Activated gamma-delta T cell treated with Interleukin-2 at 50 U/mL for 16 hours (primary cell): Measurements from ENCODE around the gene PLTP.
"Not testable (repeated sequence)": the region's sequence is repeated elsewhere in the genome, so short reads cannot be mapped to it uniquely, and the experiment has no call there.

Source experiments
- DNase-seq: peaks from one replicate; pipeline ENCODE4 v3.0.0-alpha.2; 2020

Gene PLTP

DNA sequence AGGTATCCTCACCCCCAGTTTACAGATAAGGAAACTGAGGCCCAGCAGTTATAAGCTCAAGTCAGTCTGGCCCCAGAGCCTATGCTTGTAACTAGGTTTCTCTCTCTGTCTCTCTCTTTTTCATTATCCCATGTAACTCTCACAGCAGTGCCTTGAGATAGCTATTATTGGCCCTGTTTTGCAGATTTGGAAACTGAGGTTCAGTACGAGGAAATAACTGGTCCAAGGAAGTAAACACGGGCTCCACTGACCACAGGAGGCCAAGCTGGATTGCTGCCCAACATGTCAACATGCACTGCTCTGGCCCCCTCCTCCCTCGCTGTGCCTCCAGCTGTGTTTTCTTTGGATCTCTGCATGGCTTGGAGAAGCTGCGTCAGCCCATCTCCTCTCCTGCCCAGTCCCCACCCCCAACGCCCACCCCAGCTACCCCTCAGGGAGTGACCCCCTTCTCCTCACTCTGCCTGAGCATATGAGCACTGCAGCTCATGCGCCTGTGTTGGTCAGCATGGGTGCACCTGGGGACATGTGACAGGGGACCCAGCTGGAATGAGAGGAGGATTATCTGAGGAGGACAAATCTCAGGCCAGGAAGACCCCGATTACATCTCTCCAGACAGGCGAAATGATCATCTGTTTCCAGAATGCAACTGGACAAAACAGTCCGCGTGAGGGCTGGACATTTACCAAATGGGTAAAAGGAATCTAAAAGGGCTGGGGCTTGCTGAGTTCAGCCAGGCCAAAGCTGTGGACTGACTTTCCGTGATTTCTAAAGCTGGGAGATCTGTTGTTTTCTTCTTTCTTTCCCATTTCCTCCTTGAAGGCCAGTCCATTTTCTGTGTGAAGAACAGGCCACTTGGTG, 7.8 kb upstream of the PLTP start:
- DNase-seq, result no peak

DNA sequence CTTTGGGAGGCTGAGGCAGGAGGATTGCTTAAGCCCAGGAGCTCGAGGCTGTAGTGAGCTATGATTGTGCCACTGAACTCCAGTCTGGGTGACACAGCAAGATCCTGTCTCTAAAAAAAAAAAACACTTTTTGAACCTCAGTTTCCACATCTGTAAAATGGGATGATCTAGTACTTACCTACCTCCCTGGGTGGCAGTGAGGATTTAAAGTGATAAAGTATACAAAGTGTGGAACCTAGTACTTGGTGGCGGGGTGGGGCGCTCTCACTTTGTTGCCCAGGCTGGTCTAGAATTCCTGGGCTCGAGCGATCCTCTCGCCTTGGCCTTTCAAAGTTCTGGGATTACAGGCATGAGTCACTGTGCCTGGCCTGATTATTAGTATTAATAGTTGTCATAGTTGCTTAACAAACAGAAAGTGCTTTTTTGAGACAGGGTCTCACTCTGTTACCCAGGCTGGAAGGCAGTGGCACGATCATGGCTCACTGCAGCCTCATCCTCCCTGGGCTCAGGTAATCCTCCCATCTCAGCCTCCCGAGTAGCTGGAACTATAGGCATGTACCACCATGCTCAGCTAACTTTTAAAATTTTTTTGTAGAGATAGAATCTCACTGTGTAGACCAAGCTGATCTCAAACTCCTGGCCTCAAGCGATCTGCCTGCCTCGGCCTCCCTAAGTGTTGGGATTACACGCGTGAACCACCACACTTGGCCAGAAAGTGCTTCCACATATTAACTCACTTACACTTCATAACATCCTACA, 7.0 kb upstream of the PLTP start:
- no peak for DNase-seq

DNA sequence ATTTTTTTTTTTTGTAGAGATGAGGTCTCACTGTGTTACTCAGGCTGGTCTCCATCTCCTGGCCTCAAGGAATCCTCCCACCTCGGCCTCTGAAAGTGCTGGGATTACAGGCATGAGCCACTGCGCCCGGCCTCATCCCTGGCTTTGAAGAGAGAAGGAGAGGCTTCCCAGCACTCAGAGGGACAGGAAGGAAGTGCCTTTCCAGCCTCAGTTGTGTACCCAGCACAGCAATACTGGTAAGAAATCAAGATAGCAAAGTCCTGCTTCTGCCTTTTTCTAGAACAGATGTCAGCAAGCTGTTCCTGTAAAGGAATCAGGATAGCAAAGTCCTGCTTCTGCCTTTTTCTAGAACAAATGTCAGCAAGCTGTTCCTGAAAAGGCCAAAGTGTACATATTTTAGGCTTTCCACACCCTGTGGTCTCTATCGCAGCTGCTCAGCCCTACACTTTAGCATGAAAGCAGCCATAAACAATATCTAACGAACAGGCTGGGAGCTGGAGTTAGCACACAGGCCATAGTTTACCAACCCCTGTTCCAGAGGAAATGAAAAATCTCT, 6.3 kb upstream of the PLTP start:
- DNase-seq, result no peak

DNA sequence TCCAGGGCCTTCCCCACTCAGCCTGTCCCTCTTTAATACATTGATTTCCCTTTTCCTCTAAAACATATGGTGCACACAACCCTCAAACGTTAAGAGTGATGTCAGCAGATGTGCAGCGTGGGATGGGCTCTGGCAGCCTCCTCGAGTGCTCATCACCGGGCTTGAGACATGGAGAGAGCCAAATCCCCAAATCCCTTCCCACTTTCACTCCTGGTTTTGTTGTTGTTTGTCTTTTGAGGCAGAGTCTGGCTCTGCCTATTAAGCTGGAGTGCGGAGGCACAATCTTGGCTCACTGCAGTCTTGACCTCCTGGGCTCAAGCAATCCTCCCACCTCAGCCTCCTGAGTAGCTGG, 5.8 kb upstream of the PLTP start:
- no peak for DNase-seq

DNA sequence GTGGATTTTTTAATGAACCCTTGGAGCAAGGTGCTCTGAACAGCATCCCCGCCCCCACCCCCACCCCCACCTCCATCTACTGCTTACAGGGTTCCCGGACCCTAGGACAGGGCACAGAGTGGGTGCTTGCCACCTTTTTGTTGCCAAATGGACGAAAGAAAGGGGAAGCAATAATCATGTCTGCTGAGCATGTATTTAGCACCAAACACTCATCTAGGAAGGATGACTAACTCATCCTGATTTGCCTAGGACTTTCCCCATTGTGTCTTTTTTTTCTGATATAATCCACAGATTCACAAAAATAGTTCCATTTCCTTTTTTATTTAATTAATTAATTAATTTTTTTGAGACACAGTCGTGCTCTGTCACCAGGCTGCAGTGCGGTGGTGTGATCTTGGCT, 1.2 kb upstream of the PLTP start:
- DNase-seq, result no peak

DNA sequence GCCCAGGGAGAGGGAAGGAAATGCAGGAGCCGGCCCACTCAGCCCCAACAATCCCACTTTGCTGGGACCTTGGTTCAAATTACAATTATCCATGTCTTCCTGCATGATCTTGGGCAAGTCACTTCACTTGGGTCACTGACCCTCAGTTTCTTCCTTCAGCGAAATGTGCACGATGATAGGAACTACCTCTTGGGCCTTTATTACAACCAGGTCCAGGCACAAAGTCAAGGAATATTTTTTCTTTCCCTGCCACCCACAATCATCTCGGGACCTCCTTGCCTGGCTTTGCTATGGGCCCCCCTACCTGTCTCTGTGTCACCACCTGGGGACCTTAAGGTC, 358 bp upstream of the PLTP start:
- DNase-seq, result no peak

DNA sequence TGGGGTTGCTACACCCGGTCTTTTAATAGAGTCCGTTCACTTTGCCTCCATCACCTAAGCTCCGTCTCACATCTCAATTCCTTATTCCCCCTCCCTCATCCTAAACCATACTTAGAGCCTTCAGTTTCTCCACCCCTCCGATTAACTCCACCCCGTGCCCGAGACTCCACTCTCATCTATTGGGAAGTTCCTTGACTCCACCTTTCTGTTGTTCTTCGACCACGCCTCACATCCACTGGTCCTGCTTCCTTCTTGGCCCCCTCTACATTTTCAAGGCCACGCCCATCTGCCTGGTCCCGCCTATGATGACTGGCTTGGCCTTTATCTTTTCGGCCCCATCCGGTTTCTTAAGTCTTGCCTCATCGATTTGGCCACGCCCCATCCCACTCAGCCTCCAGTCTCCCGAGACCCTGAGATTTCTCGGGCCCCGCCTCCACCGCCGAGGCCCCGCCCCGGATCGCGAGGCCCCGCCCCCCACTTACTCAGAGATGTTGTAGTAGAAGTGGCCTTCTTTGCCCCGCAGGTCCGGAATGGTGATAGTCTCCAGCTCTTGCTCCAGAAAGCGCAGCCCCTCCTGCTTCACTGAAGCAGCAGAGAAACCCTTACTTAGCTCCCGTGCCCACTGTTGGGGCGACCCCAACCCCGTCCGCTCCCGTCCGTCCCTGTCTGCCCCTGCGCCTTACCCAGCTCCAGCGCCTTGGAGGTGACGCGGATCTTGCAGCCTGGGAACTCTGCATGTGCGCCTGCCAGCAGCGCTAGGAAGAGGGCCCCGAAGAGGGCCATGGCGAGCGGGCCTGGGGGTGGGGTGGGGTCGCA, 1.1 kb downstream of the PLTP start:
- peak; percentile 88 for DNase-seq

DNA sequence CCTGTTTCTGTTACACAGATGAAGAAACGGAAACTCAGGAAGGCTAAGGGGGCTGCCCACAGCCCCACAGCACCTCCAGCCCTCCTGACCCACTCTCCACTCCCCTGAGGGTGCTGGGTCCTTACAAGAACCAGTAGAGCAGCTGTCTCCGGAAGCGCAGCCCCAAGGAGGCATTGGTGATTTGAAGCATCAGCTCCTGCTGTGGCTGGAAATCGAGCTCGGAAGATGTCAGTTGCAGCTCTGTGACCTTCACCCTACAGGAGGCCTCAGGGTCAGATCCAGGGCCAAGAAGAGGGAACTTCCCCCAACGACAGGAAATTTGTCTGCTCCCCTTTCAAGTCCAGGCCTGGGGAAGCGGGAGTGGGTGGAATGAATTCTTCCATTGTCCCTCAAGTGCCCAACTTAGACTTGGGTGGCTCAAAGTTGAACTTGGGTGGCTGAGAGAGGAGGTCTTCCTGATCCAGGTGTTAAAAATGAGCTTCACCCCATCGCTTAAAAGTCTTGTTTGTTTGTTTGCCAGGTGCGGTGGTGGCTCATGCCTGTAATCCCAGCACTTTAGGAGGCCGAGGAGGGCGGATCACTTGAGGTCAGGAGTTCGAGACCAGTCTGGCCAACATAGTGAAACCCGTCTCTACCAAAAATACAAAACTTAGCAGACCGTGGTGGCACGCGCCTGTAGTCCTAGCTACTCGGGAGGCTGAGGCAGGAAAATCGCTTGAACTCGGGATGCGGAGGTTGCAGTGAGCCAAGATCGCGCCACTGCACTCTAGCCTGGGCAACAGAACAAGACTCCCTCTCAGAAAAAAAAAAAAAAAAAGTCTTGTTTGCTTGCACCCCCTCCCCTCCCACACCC, 1.9 kb downstream of the PLTP start:
- no peak for DNase-seq

DNA sequence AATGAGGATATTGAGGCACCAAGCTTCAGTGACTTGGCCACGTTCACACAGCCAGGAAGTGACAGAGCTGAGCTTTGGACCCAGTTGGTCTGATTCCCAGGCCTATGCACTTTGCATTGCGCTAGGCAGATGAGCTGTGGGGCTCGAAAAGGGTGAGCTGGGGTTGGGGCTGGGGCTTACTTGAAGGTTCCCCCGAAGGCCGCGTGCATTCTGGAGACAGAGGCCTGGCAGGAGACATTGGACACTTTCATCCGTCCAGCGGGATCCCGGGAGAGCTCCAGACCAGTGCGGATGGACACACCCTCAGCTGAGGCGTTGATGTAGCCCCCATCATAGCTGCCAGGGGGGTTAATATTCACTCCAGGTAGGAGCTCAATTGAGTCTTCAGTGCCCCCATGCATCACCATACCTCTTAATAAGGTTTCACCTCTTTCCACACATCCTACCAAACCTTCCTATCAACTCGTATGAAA, 2.6 kb downstream of the PLTP start:
- DNase-seq, result no peak

DNA sequence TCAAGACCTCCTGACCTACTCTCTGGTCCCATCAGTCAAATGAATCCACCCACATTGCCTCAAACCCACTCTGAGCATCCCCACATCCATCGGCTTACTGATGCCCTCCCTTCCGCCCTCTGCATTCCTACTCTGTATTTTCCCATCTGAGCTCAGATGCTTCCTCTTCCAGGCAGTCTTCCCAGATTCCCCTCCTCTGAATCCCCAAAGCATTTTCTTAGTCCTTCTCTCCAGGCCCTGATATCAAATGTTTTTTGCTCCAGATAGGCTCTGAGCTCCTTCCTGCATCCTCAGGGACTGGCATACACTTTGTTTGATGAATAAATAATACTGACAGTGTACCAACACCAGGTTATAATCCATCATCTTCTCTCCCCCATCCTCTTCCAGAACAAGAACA, 3.9 kb downstream of the PLTP start:
- no peak for DNase-seq

DNA sequence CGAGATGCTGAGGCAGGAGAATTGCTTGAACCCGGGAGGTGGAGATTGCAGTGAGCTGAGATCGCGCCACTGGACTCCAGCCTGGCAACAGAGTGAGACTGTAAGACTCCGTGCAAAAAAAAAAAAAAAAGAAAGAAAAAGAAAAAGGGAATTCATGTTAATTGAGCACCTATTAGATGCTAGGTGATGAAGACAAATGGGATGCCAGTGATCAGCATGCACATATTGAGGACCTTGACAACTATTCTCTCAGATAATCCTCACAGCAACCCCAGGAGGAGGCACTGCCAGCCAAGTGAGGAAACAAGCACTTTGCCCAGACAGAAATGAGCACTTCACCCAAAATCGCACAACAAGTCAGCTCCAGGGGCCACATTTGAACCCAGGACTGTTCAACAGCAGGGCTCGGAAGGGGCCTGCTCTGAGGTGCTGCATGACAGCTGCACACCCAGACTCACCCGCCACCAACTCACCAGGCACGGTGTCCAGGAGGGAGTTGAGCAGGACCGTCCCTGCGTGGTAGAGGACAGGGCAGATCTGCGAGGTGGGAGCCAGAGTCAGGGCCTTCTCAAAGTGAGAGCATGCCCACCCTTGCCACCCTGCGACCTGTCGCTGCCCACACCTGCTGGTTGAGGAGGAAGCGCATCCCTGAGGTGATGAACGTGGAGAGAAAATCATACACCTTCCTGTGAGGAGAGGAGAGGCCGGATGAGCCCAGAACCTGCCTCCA, 4.6 kb downstream of the PLTP start:
- no peak for DNase-seq

DNA sequence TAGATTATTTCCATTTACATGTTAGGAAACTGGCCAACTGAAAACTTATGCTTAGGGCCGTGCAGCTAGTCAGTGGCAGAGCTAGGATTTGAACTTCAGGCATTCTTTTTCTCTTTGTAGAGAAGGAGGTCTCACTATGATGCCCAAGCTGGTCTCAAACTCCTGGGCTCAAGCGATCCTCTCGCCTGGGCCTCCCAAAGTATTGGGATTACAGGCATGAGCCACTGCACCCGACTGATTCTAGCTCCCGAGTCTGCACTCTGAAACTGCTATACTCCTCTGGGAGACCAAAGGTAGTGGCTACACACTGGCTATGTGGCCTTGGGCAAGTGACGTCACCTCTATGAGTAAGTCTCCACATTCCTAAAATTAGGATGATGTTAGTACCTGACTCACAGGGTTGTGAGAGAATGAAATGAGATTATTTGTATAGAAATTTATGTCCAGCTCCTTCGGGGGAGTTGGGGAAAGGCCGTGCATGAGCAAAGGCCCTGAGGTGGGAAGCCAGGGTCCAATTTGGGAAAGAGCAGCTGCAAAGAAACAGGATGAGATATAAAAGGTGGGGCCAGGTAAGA, 6.4 kb downstream of the PLTP start:
- DNase-seq, result no peak

DNA sequence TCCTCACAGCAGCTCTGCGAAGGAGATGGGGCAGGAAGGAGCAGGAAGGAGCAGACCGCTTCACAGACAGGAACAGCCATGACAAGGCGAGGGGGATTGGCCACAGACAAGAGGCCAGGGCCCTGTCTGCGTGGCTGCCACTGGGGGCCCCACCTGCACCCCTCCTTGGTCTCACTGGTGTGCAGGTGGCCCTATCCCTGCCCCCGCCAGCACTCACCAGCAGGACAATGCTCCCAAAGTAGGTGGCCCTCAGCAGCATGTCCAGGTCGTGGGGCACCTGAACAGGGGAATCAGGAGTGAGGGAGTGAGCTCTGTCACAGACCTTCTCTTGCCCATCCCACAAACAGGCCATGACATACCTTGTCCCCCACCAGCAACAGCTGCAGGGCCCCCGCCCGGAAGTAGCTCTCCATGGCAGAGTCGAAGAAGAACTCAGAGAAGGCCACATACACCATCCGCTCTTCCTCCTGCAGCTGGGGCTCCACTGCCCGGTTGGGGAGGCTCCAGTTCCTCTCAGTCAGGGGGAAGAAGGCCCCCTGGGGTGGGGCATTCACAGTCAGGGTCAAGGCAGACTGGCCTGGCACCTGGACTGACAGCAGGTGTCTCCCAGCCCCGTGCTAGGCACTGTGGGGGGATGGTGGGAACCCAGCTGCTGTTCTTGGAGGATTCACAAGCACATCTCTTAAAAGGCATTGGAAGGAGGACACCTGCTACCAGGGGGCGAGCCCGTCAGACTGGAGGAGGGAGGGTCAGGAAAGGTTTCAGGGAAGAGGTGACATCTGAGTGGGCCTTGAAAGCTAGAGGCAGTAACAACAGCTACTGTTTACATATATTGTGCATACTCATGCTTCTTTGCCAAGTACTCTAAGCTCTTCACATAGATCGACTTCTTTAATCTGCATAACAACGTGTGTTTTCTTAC, 7.1 kb downstream of the PLTP start:
- DNase-seq, result no peak

DNA sequence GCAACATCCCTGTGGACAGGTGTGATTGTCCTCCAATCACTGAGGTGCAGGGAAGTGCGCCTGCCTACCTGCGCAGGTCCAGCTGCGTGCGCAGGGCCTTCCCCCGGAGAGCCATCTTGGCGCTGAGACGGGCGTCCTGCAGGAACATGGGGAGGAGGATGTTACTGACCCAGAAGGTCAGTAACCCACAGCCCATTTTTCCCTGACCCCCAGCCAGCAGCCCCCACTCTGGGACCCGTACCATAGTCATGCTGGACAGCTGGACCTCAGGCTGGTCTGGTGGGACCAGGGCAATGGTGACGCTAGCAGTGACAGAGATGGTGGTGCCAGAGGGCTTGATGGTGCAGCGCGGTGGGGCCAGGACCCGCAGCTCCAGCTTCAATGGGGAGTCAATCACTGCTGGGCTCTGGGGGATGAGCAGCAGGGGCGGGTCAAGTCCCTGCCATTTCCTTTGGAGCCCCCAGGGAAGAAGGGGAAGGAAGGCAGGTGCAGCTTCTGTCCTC, 9.7 kb downstream of the PLTP start:
- no peak for DNase-seq

DNA sequence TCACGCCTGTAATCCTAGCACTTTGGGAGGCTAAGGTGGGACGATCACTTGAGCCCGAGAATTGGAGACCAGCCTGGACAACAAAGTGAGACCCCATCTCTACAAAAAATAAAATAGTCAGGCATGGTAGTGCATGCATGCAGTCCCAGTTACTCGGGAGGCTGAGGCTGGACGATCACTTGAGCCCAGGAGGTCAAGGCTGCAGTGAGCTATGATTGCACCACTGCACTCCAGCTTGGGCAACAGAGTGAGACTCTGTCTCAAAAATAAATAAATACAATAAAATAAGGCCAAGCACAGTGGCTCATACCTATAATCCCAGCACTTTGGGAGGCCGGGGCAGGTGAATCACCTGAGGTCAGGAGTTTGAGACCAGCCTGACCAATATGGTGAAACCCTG, 10.6 kb downstream of the PLTP start:
- DNase-seq, result not testable (repeated sequence)

DNA sequence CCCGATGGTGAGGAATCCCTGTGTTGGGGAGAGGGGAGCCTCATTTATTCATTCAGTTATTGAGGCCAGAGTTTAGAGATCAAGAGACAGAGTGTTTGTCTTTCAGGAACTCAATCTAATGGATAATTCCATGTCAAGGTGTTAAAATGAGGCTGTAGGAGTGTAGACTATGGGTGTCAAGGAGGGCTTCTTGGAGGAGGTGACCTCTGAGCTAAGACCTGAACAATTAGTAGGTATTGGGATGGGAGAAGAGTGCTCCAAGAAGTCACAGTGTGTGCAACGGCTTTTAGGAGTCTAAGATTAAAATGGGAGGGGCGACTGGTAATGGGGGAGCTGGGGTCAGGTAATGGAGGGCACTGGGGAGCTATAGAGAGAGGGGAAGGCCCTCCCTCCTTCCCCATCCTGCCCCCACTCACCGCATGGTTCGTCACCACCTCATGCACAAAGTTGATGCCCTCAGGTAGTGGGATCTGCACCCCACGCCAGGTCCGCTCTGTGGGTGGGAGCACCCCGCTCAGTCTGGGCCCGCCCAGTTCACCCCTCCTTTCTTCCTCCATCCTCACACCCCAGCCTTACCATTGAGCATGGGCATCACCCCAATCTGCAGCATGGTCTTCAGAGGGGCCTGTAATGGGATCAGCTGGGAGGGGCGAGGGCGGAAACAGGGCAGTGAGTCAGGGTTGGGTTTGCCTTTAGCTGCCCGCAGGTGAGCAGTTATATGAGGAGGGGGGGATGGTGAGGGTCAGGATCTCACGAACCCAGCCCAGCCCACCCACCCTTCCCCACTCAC, 12.7 kb downstream of the PLTP start:
- no peak for DNase-seq

DNA sequence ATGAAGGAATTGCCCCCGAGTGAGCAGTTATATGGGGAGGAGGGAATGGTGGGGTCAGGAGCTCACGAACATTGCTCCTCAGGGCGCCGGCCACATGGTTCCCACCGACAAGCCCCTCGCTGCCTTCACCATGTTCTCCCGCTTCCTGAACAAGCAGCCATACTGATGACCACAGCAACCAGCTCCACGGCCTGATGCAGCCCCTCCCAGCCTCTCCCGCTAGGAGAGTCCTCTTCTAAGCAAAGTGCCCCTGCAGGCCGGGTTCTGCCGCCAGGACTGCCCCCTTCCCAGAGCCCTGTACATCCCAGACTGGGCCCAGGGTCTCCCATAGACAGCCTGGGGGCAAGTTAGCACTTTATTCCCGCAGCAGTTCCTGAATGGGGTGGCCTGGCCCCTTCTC, 13.7 kb downstream of the PLTP start:
- DNase-seq, result no peak

DNA sequence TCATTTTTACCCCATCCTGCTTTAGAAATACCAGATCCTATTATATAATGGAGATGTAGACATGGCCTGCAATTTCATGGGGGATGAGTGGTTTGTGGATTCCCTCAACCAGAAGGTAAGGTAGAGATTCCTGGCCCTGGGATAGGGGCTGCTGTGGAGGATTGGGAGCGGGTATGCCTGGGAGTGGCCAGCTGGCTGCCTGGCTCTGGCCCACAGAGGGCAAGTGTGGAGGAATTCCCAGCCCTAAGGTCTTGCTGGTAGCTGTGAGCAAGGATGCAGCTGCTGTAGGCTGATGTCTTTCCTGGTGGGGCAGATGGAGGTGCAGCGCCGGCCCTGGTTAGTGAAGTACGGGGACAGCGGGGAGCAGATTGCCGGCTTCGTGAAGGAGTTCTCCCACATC, 14.3 kb downstream of the PLTP start:
- no peak for DNase-seq

DNA sequence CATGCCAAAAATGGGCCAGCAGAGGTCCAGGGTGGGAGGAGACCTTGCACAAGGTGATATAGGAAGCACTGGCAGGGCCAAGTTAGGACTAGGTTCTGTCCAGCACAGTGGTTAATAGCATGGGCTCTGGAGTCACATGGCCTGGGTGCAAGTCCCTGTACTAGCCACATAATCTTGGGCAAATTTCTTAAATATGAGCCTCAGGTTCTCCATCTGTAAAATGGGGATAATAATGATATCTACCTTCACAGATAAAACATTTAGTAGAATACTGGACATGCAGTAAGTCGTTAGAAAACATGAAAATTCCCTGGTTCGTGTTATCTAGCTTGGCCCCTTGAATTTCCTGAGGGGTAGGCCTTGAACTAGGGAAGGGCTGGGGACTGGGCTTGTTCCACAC, 14.7 kb downstream of the PLTP start:
- no peak for DNase-seq
